EL (cell line): ENCODE results near the gene COBL.
"Not testable (repeated sequence)": the region's sequence is repeated elsewhere in the genome, so short reads cannot be mapped to it uniquely, and the experiment has no call there.

ENCODE experiments used
- DNase-seq: peaks from one replicate; pipeline ENCODE4 v3.0.0-alpha.2; 2016

COBL gene

DNA sequence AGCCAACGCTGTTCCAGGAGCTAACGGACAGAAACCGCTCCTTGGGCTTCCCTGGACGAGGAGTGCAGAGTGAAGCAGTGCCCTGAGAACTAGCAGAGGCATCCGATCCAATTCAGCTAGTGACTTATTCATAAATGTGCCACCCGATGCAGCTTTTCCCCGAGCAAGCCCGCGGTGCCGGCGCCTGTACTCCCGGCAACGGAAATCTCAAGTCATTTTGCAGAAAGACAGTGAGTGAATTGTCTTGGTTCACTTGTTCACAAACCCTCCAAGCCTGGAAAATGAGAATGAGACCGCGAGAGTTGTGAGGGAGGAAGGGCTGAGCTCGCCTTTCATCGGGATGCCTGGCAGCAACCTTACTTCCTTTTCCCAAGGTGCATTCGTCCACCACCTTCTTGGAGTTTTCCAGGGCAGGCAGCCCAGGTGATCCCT is 87.5 kb downstream of the COBL start:
- no peak for DNase-seq

DNA sequence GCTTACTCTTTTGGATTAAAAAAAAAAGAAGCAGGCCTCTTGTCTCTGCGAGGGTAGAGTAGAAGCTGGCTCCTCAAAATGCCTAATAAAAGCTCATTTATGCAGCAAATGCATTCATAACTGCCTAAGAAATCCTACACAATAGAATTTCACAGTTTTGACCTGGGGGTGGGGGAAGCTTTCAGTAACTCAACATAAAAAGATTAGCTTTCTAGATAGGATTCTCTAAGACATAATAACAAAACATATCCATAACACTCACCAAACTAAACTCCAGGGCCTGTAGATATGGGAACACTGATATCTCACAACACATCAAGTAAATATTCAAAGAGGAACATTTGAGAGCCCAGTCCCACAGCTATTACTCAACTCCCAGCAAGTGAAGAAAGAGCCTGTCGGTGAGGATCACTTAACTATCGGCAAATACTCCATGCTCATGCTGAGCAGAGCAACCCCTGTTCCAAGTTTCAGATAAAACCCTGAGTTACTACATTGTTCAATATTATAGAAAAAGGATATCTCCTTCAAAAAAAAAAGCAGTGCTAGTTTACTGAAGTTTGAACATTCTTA is 88.1 kb downstream of the COBL start:
- DNase-seq, result no peak

DNA sequence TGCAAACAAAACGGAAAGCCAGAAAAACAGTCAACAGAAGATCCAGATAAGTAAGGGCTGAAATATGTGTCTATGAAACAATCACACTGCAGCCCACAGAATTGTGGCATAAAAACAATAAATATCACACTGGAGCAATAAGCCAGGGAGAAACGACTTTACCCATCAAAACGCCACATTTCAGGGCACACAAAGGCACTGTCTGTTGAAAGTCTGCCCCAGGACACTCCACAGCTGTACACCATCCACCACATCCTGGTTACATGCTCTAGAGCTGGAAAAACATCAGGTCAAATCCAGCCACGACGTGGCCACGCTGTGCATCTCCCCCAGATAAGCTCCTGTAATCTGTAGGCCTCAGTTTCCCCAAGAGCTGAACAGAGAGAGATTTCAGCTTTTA is 88.7 kb downstream of the COBL start:
- no peak for DNase-seq

DNA sequence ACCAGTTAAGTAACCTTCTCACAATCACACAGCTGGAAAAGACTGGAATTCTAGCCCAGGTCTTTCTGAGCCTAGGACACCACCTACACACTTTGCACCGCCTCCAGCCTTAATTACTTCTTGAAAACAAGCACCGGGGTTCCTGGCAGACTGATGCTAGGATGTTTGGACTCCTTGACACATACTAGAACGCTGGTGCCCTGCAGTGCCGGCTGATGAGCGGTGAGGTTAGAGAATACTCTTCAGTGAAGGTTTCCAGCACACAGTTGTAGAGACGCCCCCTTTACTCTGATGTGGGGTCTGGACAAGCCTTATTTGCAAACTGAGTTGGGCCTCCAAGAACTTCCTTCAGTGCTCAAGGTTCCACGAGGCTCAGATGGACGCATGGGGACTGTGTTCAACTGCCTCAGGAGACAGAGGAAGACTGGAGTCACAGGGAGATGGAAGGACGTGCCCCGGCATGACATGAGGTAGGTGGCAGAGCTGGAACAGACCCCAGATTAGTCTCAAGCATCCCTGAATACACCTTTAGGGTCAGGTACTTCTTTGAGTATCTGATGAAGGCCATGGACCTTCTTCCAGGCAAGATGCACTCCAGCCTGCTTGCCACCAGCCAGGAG is 89.6 kb downstream of the COBL start:
- DNase-seq, result no peak

DNA sequence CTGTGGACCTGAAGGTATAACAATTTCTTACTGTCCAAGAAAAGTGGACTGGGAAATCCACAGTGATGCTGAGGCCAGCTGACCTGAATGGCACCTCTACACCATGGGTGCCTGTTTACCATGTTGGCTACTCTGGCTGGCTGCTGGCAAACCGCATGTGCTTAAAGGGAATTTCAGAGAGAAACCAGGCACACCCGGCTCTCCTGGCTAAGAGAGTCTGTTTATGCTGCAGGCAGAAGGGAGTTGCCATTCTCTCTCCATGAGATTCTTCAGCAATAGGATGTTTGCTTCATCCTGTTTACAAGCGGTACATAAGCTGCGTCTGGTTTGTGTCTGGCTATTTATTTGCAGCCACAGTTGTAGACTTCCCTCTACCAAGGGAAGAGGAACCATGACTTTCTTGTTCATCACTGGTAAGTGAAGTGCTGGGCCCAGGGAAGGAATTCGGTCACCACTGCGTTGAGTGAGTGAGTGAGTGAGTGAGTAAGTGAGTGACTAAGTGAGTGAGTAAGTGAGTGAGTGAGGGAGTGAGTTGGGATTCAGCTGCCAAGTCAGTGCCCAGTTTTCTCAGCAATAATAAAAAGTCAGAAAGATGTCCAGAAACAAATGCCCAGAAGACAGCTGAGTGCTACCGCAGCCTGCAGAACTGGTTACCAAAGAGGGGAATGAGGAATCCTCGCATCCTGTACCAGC is 90.4 kb downstream of the COBL start:
- no peak for DNase-seq

DNA sequence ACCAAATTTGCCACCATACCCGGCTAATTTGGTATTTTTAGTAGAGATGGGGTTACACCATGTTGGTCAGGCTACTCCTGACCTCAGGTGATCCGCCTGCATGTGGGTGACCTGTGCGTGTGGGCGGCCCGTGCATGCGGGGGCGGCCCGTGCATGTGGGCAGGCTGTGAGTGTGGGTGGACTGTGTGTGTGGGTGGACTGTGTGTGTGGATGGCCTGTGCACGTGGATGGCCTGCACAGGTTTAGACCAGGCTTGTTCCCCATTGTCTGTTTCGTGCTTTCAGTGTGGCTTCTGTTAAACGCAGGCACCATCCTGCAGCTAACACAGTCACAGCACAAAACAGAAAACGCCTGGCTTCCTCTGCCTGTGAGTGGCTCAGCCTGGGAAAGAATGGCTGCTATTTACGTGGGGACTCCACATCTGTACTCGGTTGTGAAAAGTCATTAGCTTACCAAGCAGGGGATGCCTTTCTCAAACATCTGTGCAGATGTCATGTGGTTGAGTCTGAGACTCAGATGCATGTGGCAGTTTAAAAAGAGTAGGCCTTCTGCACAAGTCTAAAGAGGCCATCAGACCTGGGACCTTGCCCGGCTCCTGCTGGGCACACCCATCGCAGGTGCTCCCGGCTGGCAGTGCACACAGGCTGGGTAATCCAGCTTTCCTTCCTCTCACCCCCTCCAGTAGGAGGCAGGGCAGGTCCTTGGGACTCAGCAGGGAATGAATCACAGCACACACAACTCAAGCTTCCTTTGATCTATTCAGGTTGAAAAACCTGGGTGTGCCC is 91.6 kb downstream of the COBL start:
- no peak for DNase-seq

DNA sequence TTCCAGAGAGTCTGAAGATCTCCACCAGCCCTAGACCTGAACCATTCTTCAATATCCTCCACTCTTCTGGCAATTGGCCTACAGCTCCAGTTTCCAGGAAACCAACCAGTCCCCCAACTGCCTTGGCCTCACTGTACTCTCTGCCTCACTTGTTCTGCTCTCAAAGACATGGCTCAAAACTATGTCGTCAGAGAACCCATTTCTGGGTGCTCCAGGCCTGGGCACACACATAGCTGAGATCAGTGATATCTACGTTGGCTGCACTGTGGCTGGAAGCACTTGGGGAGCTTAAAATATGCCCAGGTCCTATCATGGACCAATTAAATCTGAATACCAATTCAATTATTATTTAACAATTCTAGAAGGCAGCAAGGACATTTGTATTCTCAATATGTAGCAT is 93.1 kb downstream of the COBL start:
- DNase-seq, result no peak

DNA sequence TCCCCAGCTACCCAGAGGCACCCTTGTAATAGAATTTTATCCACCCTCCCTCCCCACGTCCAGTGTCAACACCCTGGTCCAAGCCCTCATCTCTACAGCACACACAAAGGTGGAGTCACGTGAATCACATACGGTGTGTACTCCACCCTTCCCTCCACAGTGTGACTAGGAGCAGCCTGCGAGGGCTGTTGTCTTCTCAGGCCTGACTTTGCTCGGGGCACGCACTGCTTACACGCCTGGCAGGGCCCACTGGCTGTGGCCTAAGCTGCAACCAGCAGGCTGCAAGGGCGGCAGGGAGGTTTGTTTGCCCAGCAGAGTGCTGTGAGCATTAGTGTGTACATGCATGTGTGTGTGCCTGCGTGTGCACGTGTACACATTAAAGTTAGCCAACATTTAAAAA is 93.7 kb downstream of the COBL start:
- DNase-seq, result no peak

DNA sequence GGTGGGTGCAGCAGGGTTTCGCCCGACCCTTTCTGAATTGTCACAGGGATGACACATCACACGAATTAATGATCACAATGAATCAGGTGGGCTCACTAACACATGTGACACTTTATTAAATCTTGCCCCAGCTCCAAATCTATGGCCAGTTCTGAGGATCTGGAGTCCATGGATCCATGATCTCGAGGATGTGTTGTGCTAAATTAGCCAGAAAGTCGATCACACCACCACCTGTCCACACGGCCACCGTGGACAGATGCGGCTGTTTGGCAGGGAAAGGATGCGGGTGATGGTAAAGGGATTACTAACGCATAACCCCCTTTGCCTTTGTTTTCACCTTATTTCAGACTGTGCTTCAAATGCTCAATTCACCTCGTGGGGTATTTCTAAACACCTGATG is 96.4 kb downstream of the COBL start:
- no peak for DNase-seq

DNA sequence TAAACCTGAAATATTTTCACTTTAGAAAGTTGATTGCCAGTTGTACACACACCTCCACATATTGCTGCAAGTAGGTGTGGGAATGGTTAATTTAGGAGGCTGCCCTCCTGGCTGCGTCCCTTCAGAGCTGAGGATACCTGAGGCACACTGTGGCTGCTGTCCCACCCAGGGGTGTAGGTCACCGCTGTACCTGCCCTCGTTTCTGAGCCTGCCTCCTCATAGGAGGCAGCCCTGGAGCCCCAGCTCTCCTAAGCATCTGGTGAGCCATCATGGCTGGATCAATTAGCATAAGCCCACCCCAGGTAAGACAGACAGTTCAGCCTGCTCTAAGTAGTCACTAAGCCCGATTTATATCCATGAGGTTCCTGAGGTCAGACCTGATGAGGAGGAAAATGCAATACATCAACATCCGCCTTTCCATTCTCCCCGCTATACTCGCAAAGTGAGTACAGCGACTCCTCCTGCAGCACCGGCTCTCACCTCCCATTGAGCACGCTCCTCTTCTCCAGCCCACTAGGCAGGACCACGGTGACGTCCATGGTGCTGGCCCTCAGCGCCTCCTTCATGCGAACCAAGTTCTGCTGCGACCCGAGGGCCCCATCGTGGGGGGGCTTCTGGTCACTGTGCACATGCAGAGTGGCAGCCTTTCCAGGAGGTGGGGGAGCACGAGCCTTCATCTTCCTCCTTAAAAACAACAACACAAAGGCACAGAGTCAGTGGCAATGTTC is 97.2 kb downstream of the COBL start:
- no peak for DNase-seq

DNA sequence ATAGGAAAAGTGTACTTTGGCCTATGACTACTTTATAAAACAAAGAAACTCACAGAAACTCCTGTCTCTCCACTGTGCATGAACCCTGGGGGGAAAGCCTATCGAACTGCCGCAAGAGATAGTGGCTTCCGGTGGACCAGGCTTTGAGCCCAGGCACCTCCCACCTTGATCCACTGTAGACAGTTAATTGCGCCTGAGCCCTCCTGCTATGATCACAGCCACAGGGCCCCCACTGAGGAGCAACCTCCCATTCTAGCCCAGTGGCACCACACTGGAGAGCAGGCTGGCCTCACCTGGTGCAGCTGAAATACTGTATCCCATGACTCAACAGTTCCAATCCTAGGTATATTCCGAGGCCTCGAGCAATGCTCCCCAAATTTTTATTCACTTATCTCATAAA is 98.8 kb downstream of the COBL start:
- no peak for DNase-seq

DNA sequence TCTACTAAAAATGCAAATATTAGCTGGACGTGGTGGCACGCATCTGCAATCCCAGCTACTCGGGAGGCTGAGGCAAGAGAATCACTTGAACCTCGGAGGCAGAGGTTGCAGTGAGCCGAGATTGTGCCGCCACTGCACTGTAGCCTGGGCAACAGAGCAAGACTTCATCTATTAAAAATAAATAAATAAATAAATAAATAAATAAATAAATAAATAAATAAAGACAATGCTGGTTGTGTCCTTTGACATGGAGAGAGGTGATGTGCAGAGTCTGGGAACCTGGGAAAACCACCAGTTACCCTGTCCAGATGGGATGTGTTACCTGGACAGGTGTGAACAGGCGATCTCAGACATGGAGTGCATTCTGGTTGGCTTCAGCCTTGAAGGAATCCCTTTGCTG is 102.5 kb downstream of the COBL start:
- DNase-seq, result no peak

DNA sequence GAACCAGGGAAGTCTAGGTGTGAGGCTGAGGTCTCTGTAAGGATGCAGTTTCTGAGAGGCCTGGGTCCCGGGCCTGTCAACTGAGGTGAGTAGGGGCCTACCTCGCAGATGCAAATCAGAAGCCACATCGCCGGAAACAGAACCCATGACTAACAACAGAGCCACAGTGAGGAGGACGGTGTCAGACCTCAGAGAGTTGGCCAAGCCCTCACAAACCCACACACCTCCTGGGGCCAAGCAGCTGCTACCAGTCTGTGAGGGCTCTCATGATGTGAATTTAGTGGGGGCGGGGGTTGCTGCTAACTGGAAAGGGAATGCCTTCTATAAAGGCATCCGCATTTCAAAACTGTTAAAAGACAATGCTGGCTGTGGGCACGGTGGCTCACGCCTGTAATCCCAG is 103.0 kb downstream of the COBL start:
- no peak for DNase-seq

DNA sequence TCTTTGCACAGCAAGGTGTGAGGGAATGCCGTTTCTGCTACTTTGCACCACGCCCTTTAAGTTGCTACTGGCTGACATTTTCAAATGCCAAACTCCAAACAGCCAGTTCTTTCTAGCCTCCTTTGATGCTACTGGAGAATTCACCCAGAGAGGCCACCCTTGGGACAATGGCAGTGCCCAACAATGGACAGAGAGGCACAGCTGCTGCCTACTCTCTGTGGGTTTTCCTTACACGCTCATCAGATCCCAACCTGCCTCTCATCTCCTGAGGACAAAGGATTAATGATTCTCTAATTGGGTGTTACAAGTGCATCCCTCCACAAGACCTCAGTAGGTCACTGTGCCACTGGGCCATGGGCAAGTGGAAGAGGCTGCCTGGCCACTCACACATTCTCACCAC is 105.8 kb downstream of the COBL start:
- DNase-seq, result no peak

DNA sequence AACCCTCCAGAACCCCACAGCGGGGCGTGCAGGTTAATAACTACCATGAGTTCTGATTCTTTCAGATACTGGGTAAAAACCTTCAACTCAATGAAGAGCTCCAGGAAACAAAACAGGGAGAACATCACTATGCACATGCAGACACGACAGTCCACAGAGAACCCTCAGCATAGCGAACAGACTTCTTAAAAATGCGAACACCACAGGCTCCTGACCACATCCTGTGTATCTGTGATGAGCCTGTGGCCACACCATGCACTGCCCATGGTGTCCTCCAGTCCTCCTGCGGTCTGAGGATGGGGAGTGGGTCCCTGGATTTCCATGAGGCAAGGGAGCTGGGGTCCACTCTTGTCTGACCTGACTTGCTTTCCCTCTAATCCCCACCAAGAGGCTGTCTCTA is 107.2 kb downstream of the COBL start:
- DNase-seq, result no peak

DNA sequence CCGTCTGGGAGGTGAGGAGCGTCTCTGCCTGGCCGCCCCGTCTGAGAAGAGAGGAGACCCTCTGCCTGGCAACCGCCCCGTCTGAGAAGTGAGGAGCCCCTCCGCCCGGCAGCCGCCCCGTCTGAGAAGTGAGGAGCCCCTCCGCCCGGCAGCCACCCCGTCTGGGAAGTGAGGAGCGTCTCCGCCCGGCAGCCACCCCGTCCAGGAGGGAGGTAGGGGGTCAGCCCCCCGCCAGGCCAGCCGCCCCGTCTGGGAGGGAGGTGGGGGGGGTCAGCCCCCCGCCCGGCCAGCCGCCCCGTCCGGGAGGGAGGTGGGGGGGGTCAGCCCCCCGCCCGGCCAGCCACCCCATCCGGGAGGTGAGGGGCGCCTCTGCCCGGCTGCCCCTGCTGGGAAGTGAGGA is 108.5 kb downstream of the COBL start:
- not testable (repeated sequence) for DNase-seq

DNA sequence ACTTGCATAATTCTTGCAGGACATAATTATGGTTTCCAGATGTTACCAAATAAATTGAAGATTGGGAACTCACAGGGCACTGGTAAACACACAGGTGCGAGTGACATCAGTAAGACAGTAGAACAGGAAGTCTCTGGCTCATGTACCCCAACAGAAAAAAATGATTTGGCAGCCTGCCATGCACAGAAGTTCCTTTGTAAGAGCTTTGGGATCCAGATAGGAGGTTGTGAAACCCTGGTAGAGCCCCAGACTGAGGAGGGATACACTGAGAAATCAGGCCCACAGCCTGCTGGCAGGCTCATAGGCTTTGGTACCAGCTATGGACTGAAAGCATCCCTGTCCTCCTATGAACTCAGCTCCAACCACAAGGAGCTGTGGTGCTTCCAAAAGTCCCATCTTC is 118.0 kb downstream of the COBL start:
- DNase-seq, result no peak

DNA sequence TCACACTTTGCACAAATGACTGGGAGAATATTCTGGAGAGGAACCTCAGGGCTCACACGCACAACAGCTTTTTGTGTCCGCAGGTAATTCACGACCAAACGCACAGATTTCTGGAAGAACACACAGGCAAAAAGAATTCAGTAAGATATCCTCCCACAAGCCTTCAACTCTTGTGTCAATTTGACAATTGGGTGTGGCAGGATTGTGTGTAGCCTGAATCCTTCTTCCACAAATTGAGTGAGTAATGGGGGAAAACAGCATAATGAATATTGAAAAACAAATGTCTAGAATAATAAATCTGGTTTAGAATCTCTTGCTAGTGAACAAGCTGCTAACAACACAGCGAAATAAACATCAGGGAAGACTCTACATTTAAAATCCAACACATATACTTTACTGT is 125.6 kb downstream of the COBL start:
- DNase-seq, result no peak

DNA sequence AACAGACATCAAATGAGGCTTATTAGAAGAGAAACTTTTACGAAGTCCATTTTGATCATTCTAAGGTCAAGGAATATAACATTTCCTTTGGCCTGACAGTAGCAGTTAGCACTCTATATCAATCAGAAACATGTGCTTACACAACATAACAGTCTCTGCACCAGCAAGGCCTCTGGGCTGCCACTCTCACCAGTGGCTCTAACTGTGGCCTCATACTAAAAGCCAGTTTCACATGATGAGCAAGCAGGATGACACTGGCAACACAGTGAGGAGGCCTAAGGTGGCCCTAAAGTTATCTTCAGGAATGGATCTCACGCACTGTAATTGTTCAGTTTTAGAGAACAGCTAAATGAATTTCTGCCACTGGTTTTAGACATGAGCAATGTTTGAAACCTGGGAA is 126.8 kb downstream of the COBL start:
- no peak for DNase-seq

DNA sequence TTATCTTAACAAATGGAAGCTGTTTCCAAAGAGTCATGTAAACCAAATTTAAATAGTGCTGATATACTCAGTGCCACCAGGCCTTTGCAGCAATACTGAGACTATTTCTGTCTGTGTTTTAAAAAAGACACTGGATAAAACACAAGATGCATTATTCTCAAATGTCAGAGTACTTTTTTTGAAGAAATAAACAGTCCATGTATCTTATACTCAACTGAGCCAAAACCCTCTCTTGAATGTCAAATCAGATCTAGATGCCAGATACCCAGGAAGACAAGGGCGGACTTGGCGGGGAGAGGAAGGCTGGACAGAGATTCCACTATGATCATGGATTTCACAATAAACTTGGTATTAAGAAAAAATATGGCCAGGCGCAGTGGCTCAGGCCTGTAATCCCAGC is 127.6 kb downstream of the COBL start:
- no peak for DNase-seq

DNA sequence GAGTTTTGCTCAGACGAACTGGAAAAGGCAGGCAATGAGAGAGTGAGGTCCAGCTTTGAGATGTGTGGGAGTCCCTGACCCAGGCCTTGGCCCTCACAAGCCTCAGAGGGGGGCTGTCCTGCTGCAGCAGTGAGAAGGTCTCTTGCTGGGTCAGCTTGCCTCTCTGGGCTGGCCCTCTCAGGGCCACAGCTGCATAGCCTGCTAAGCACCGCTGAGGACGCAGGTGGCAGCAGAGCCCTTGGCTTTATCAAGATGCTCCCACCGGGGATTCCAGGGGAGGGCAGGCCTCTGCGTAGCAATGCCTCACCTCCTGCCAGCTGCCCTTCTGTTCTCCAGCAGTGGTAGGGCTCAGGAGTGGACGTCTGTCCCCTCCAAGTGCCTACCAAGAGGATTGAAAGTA is 128.7 kb downstream of the COBL start:
- no peak for DNase-seq

DNA sequence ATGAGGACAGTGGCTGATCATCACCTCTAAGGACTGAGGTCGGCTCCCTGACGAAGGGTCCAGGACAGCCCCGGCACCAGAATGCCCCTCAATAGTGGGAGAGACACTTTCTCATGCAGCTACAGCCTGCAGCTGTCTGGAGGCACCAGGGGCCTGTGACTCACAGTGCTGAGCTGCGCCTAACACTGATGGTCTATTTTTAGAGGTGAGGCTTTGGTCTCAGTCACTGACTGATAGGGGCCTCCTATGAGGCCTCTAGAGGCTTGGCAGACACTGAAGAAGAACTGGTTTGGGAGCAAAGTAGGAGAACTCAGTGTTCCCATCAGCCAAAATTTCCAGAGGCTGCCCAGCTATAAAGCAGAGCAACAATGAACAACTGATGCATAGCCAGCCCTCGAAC is 130.1 kb downstream of the COBL start:
- DNase-seq, result no peak

DNA sequence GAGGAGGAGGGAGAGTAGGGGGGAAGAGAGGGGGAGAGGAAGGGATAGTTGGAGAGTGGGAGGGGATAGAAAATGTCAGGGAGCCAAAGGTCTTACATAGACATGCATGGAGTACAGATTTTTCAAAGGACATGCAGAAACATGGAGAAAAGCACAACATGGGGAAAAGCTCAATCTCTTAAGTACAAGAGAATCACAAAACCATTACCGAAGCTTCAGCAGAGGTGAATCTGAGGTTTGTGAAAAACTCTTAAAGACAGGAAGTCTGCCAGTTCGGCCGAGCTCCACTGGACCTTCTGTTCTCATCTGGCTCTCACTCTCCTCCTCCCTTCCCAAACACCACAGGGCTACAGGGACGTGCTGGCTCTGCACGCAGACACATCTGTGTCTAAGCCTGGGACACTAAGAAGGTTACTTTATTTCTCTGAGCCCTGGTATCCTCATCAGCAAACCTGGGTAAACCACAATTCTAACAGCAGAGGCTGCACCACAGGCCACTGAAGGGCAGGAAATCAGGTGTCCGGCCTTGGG is 133.9 kb downstream of the COBL start:
- DNase-seq, result no peak
